ENCODE results near the gene SPIN2A.

GRCh38 chrX:57134702-57135101 lies 2.5 kb downstream of the SPIN2A start:
- TF ChIP-seq POLR2A (IDR thresholded peaks at IDR 0.05) = no peak
- TF ChIP-seq EP300 (IDR thresholded peaks at IDR 0.05) = no peak
- TF ChIP-seq CTCF (IDR thresholded peaks at IDR 0.05) = no peak
